Lower leg skin (tissue), 3 donors: ENCODE results near the gene TSHZ2.

ENCODE experiments used
- POLR2A ChIP-seq, 2 donors: fragments of 450-650 bp; IDR thresholded peaks; one replicate each; pipeline ENCODE4 v1.6.1; 2016 to 2017; ENCODE audit warnings: antibody characterized with exemption in 2 of 2, mild to moderate bottlenecking in 1 of 2, moderate library complexity in 1 of 2
- TF ChIP-seq, protein P1 (sequence below), 3 donors: fragments of 450-650 bp; IDR thresholded peaks; one replicate each; pipeline ENCODE4 v1.5.1; 2016; ENCODE audit warnings: antibody characterized with exemption in 3 of 3, mild to moderate bottlenecking in 3 of 3, moderate library complexity in 2 of 3

DNA sequence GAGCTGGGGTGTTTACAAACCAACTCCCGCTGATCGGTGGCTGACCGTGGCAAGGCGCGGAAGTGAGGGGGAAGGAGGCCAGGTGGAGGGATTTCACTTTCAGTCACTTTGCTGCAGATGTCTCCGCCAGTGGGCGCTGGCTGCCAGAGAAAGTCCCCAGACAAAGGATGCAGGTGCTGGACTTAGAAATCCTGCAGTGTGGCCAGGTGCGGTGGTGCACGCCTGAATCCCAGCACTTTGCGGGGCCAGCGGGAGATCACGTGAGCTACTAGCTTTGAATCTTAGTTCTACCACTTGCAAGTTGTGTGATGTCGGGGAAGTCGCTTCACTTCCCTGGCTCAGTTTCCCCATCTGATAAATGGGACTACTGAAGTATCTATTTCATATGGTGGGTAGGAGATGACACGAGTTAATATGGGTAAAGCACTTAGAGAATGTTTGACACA, 441.1 kb downstream of the TSHZ2 start:
- no peak for TF ChIP-seq POLR2A (IDR thresholded peaks at IDR 0.05)
- TF ChIP-seq, protein P1, sequence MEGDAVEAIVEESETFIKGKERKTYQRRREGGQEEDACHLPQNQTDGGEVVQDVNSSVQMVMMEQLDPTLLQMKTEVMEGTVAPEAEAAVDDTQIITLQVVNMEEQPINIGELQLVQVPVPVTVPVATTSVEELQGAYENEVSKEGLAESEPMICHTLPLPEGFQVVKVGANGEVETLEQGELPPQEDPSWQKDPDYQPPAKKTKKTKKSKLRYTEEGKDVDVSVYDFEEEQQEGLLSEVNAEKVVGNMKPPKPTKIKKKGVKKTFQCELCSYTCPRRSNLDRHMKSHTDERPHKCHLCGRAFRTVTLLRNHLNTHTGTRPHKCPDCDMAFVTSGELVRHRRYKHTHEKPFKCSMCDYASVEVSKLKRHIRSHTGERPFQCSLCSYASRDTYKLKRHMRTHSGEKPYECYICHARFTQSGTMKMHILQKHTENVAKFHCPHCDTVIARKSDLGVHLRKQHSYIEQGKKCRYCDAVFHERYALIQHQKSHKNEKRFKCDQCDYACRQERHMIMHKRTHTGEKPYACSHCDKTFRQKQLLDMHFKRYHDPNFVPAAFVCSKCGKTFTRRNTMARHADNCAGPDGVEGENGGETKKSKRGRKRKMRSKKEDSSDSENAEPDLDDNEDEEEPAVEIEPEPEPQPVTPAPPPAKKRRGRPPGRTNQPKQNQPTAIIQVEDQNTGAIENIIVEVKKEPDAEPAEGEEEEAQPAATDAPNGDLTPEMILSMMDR (IDR thresholded peaks at IDR 0.05), result no peak
